ENCODE data around the gene GTPBP6.

GRCh38 chrX:261167-261918 is 57.3 kb downstream of the GTPBP6 start:
- TF ChIP-seq CTCF (IDR thresholded peaks at IDR 0.05; ENCODE audit: insufficient read depth, low read length, poor library complexity, severe bottlenecking) (no peak), EZH2phosphoT487 (conservative IDR thresholded peaks at IDR 0.05; ENCODE audit: low read length) (no peak)

All from SU-DHL-6 (cell line).